Adrenal gland (tissue), 12 donors: ENCODE results near the gene SAMD4B. TPM values are rescaled to one million over a fixed set of nuclear protein-coding genes. Genes with fewer than 3 reads are reported as not detected.

Experiments
- DNase-seq, 7 donors: peaks; one replicate each; pipeline ENCODE4 v3.0.0-alpha.2; 2019 to 2020
- H3K27ac ChIP-seq, 5 donors: fragments of 200-600 bp; sonication (generic) in 4 of 5; 1 replicate in 3 of 5; 2 replicates in 2 of 5; pipeline versions ENCODE4 v1.5.1 to v1.8.0; 2016 to 2020; ENCODE audit warnings: mild to moderate bottlenecking in 1 of 5
- H3K27me3 ChIP-seq: fragments of 200-600 bp; 2 replicates; pipeline ENCODE4 v1.8.0; 2021
- H3K36me3 ChIP-seq, 2 donors: fragments of 200-600 bp; replicated peaks in 1 of 2; 1 replicate in 1 of 2; 2 replicates in 1 of 2; pipeline versions ENCODE4 v1.5.1 to v1.8.0; 2018 to 2022
- H3K4me1 ChIP-seq, 2 donors: fragments of 200-600 bp; replicated peaks in 1 of 2; 1 replicate in 1 of 2; 2 replicates in 1 of 2; pipeline versions ENCODE4 v1.5.1 to v1.8.0; 2018 to 2021
- H3K4me3 ChIP-seq, 4 donors: fragments of 200-600 bp; sonication (generic) in 3 of 4; one replicate each; pipeline ENCODE4 v1.5.1; 2016 to 2018
- H3K9me3 ChIP-seq, 3 donors: fragments of 200-600 bp; sonication (generic) in 1 of 3; replicated peaks in 1 of 3; 1 replicate in 2 of 3; 2 replicates in 1 of 3; pipeline versions ENCODE4 v1.5.1 to v1.8.0; 2016 to 2021
- POLR2A ChIP-seq, 2 donors: fragments of 450-650 bp; IDR thresholded peaks; one replicate each; pipeline ENCODE4 v1.6.1; 2017; ENCODE audit warnings: antibody characterized with exemption in 2 of 2, mild to moderate bottlenecking in 2 of 2, moderate library complexity in 1 of 2
- WGBS, 4 donors: extraction: QIAGEN DNeasy Blood & Tissue Kit in 2 of 4; methylation state at CpG; one replicate each; pipeline versions ENCODE4 v1.1.5 to v1.1.7; 2013 to 2017; 5-methylcytosine and 5-hydroxymethylcytosine counted together
- intact Hi-C, 2 donors: fragments of 100-400 bp; cut with DNase I; formaldehyde crosslinking; loops; one replicate each; pipeline versions ENCODE4 v1.14.1 to v1.15.0; 2022 to 2023
- polyA plus RNA-seq, 3 donors: library from polyadenylated mRNA; stranded (reverse); fragments of 200-250 nt in 2 of 3; fragments of 350-450 nt in 1 of 3; fragmentation: Illumina TruSeq in 1 of 3; extraction: RNeasy Lipid Tissue Mini Kit (QIAGEN cat#74804) in 1 of 3; gene quantifications; one replicate each; pipeline ENCODE4 v1.2.3, GENCODE V29; 2013 to 2014
- total RNA-seq, 9 donors: library from RNA; depleted of rRNA in 4 of 9; stranded (reverse); fragments of >200 nt in 4 of 9; fragments of 120-200 nt in 1 of 9; fragmentation: NEBNext Ultra II Directional in 1 of 9; extraction: Animal tissue kit (Norgen Biotek cat#: 25700) in 1 of 9; gene quantifications; one replicate each; pipeline versions ENCODE4 v1.1.0 to v1.2.4, GENCODE V29; 2013 to 2023
- TF ChIP-seq, protein P1 (sequence below), 6 experiments: fragments of 450-650 bp in 4 of 6; fragments of 200-600 bp in 2 of 6; sonication (generic) in 1 of 6; IDR thresholded peaks; 1 replicate in 5 of 6; 2 replicates in 1 of 6; pipeline versions ENCODE4 v1.5.1 to v1.8.0; 2016 to 2021; ENCODE audit warnings: antibody characterized with exemption in 6 of 6, mild to moderate bottlenecking in 2 of 6, moderate library complexity in 1 of 6
- donor health status: healthy with polysubstance abuse.
- donor health status: Bipolar disorder and iron deficiency.
- donor health status: DM: yes; HTN: yes; CAD: no.
- donor health status: DM: no; HTN: no; CAD: no.
- donor health status: DM: no; HTN: no; CAD: no.
- donor health status: DM: yes; HTN: yes; CAD: no.

SAMD4B gene
- total and polyA plus RNA-seq, 12 donors: 37.9 to 280 (median 98.6) TPM

DNA sequence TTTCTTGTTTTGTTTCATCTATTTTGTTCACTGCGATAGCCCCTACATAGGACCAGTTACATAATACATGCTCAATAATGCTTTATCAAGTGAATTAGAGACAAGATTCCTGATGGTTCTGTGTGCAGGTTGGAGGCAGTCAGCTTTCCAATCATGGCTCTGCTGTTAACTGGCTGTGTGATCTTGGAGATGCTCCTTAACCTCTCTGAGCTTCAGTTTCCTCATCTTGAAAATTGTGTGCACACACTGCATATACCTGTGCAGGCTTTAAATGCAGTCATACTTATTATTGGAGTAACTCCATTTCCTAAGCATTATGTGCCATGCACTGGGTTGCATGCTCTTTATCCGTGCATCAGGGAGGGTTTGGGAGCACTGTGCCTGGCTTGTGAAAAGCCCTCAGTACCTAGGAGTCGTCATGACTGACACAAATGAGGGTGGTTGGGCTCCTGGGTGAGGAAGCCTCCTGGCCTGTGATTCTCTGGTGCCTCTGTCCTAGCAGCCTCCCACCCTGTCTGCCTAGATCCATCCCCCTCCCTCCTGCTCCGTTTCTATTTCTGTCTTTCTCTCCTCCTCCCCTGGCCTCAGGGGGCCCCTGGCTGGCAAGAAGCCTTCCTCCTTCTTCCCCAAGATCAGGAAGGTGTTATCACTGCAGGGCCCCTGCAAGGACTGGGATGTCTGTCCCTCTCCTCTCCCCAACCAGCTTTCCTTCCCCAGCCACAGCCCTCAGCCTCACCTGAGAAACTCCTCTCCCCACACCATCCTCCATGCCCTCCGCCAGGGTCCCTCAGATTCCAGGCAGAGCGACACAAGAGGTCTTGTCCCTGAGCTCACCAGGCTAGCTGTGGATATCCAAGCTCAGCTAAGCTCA, 37.3 kb upstream of the SAMD4B start:
- DNase-seq: no peak
- Histone ChIP-seq H3K27ac (no peak overlapping the region), H3K36me3 (no peaks in the 10 kb centered on the region), H3K27me3 (peaks cover 20% of the 10 kb centered on the region), H3K4me3 (no peak overlapping the region), H3K9me3 (no peaks in the 10 kb centered on the region), H3K4me1 (peaks cover 0 to 4% of the 10 kb centered on the region in 2 donors)
- TF ChIP-seq, protein P1, sequence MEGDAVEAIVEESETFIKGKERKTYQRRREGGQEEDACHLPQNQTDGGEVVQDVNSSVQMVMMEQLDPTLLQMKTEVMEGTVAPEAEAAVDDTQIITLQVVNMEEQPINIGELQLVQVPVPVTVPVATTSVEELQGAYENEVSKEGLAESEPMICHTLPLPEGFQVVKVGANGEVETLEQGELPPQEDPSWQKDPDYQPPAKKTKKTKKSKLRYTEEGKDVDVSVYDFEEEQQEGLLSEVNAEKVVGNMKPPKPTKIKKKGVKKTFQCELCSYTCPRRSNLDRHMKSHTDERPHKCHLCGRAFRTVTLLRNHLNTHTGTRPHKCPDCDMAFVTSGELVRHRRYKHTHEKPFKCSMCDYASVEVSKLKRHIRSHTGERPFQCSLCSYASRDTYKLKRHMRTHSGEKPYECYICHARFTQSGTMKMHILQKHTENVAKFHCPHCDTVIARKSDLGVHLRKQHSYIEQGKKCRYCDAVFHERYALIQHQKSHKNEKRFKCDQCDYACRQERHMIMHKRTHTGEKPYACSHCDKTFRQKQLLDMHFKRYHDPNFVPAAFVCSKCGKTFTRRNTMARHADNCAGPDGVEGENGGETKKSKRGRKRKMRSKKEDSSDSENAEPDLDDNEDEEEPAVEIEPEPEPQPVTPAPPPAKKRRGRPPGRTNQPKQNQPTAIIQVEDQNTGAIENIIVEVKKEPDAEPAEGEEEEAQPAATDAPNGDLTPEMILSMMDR (IDR thresholded peaks at IDR 0.05): no peak
- no peak for TF ChIP-seq POLR2A (IDR thresholded peaks at IDR 0.05)
- intact Hi-C loops: no loop called here
- 52 to 57% (median 54%) methylated on average over 6 of the region's 6 CpGs for WGBS, 4 donors

DNA sequence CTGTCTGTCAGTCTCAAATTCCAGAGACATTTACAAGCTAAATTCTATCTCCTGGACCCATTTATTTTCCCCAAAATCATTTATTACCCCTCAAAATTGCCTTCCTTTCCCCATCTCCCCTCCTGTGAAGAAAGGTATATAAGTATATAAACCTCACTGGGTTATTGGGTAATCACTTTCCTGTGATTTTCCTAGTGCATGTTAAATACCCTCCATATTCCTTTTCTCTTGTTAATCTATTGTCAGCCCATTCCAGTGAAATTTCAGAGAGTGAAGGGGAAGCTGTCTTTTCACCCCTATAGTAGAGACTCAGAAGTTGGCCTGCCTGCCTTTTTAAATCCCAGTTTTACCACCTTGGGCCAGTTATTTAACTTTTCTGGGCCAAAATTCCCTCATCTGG, 36.1 kb upstream of the SAMD4B start:
- Histone ChIP-seq H3K4me1 (peaks cover 0 to 4% of the 10 kb centered on the region in 2 donors), H3K27me3 (peaks cover 20% of the 10 kb centered on the region), H3K27ac (no peak overlapping the region), H3K9me3 (no peaks in the 10 kb centered on the region), H3K4me3 (no peak overlapping the region), H3K36me3 (no peaks in the 10 kb centered on the region)
- intact Hi-C loops: no loop called here
- DNase-seq: no peak
- TF ChIP-seq, protein P1 (IDR thresholded peaks at IDR 0.05): no peak
- no peak for TF ChIP-seq POLR2A (IDR thresholded peaks at IDR 0.05)

- intact Hi-C loops: no loop called here
- peak in 1 of 7 donors; percentile 35 for DNase-seq
- no peaks in the 10 kb centered on the region for H3K9me3 ChIP-seq
- WGBS, 4 donors: 14 to 45% (median 28%) methylated on average over 11 to 71 of the region's 71 CpGs
- TF ChIP-seq, protein P1 (IDR thresholded peaks at IDR 0.05): no peak
- TF ChIP-seq POLR2A (IDR thresholded peaks at IDR 0.05): no peak
- peaks cover 20% of the 10 kb centered on the region for H3K27me3 ChIP-seq
- no peaks in the 10 kb centered on the region for H3K36me3 ChIP-seq
- peak overlapping the region in 1 of 4 donors; percentile 29 for H3K4me3 ChIP-seq
- H3K27ac ChIP-seq: no peak overlapping the region
- H3K4me1 ChIP-seq: peaks cover 0 to 4% of the 10 kb centered on the region in 2 donors
These were observed 35.0 kb upstream of the SAMD4B start for GRCh38 chr19:39307046-39307821.

DNA sequence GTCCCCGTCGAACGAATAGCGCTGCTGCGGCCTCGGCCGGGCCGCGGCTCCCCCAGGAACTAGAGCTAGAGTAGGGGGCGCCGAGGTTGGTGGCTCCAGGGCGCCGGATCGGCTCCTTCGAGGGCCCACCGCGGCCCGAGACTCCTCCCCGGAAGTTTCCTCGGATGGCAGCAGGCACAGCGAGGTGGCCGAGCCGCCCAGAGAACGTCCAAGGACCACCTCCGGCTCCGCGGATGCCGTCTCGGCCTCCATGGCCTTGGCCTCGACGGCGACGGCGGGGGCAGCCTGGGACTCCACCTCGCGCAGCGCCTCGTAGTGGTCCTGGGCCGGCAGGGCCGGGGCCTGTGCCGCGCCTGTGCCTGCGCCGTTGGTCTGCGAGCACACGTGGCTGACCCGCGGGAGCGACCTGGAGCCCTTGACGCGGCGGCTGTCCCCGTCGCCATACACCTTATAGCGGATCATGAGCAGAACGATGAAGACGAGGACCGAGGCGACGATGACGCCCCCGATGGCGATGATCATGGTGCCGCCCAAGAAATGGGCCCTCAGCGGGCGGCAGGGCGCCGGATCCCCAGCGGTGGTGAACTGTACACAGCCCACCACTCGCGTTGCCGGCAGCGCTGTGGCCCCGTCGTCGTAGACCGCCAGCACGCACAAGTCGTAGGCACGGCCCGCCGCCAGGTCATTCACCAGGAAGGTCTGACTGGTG, 34.2 kb upstream of the SAMD4B start:
- DNase-seq: no peak
- intact Hi-C loops: no loop called here
- Histone ChIP-seq H3K4me3 (no peak overlapping the region), H3K27ac (no peak overlapping the region), H3K27me3 (peaks cover 20% of the 10 kb centered on the region), H3K9me3 (no peaks in the 10 kb centered on the region), H3K36me3 (no peaks in the 10 kb centered on the region), H3K4me1 (peaks cover 0 to 4% of the 10 kb centered on the region in 2 donors)
- TF ChIP-seq, protein P1 (IDR thresholded peaks at IDR 0.05): no peak
- TF ChIP-seq POLR2A (IDR thresholded peaks at IDR 0.05): no peak
- WGBS, 4 donors: 10 to 30% (median 23%) methylated on average over 4 to 82 of the region's 82 CpGs
